SU-DHL-6 (cell line): ENCODE data around the gene CDH13.

Source experiments
- H2AFZ ChIP-seq: fragments of 200-600 bp; sonication (generic); 2 replicates; pipeline ENCODE4 v1.6.1; 2014; ENCODE audit warnings: low read depth, mild to moderate bottlenecking, moderate library complexity, mixed read lengths, antibody characterized with exemption, low read length; ENCODE audit not compliant: severe bottlenecking
- H3F3A ChIP-seq: fragments of 200-600 bp; shearing (Covaris generic); 2 replicates; pipeline ENCODE4 v1.6.0; 2016; ENCODE audit warnings: antibody characterized with exemption, mild to moderate bottlenecking; ENCODE audit not compliant: insufficient read depth
- H3K27ac ChIP-seq: fragments of 200-600 bp; sonication (generic); 2 replicates; pipeline ENCODE4 v1.5.1; 2016; ENCODE audit warnings: low read depth, mild to moderate bottlenecking, low read length, moderate library complexity, mixed read lengths
- H3K27me3 ChIP-seq: fragments of 200-600 bp; sonication (generic), shearing (Covaris generic); 2 replicates; pipeline ENCODE4 v1.6.0; 2014; ENCODE audit warnings: mild to moderate bottlenecking, low read length
- H3K36me3 ChIP-seq: fragments of 200-600 bp; sonication (generic); 2 replicates; pipeline ENCODE4 v1.6.1; 2014; ENCODE audit warnings: mild to moderate bottlenecking, low read length, mixed read lengths
- H3K4me2 ChIP-seq: fragments of 300-600, 200-600 bp; shearing (Covaris generic), sonication (generic); 2 replicates; pipeline ENCODE4 v1.6.0; 2014; ENCODE audit warnings: low read length, low read depth, mild to moderate bottlenecking; ENCODE audit not compliant: poor library complexity, severe bottlenecking
- H3K4me3 ChIP-seq: fragments of 200-600 bp; sonication (generic); 2 replicates; pipeline ENCODE4 v1.5.1; 2014; ENCODE audit warnings: antibody characterized with exemption, low read length, mild to moderate bottlenecking, mixed read lengths; ENCODE audit not compliant: insufficient read depth, poor library complexity, severe bottlenecking
- H3K79me2 ChIP-seq: fragments of 200-600 bp; sonication (generic); 2 replicates; pipeline ENCODE4 v1.6.1; 2014; ENCODE audit warnings: mild to moderate bottlenecking, low read length, moderate library complexity; ENCODE audit not compliant: insufficient read depth
- H3K9ac ChIP-seq: fragments of 200-600 bp; sonication (generic); 2 replicates; pipeline ENCODE4 v1.7.0; 2014; ENCODE audit warnings: mild to moderate bottlenecking, low read length
- H3K9me2 ChIP-seq: fragments of 200-600 bp; sonication (generic); replicated peaks from 2 replicates; pipeline ENCODE4 v1.6.1; 2014; ENCODE audit warnings: low read length; ENCODE audit not compliant: insufficient read depth
- H3K9me3 ChIP-seq: fragments of 200-600 bp; sonication (generic); 2 replicates; pipeline ENCODE4 v1.6.1; 2014; ENCODE audit warnings: low read length, mixed read lengths; ENCODE audit not compliant: insufficient read depth
- H4K20me1 ChIP-seq: fragments of 200-600 bp; sonication (generic); 2 replicates; pipeline ENCODE4 v1.6.1; 2014; ENCODE audit warnings: low read depth, mild to moderate bottlenecking, antibody characterized with exemption, low read length, moderate library complexity, mixed read lengths
- CTCF ChIP-seq: fragments of 200-600 bp; sonication (generic); IDR thresholded peaks from one replicate; pipeline ENCODE4 v1.5.1; 2017; ENCODE audit warnings: antibody characterized with exemption, mild to moderate bottlenecking, low read length, moderate library complexity; ENCODE audit not compliant: insufficient read depth, poor library complexity, severe bottlenecking
- EZH2phosphoT487 ChIP-seq: fragments of 200-600 bp; sonication (generic), shearing (Covaris generic); conservative IDR thresholded peaks from 2 replicates; pipeline ENCODE4 v1.6.1; 2018; ENCODE audit warnings: mild to moderate bottlenecking, antibody characterized with exemption, low read length, moderate library complexity, mixed read lengths

The CDH13 gene

GRCh38 chr16:83220066-83220465, 593.3 kb downstream of the CDH13 start:
- Histone ChIP-seq H2AFZ (no peak overlapping the region), H3K27me3 (no peaks in the 10 kb centered on the region), H3K36me3 (no peaks in the 10 kb centered on the region), H3K27ac (no peak overlapping the region), H3K4me3 (no peak overlapping the region), H3K9me3 (no peaks in the 10 kb centered on the region), H3K9ac (no peak overlapping the region), H3K9me2 (no peaks in the 10 kb centered on the region), H3F3A (no peaks in the 10 kb centered on the region), H3K79me2 (no peaks in the 10 kb centered on the region), H4K20me1 (no peaks in the 10 kb centered on the region), H3K4me2 (no peak overlapping the region)
- no peak for TF ChIP-seq EZH2phosphoT487
- no peak for TF ChIP-seq CTCF

- no peak overlapping the region for H3K4me2 ChIP-seq
- no peaks in the 10 kb centered on the region for H3K36me3 ChIP-seq
- H3K4me3 ChIP-seq, result no peak overlapping the region
- no peaks in the 10 kb centered on the region for H3F3A ChIP-seq
- no peak overlapping the region for H3K27ac ChIP-seq
- H3K9me3 ChIP-seq, result no peaks in the 10 kb centered on the region
- TF ChIP-seq EZH2phosphoT487 (no peak), CTCF (no peak)
- H4K20me1 ChIP-seq, result no peaks in the 10 kb centered on the region
- no peak overlapping the region for H3K9ac ChIP-seq
- no peaks in the 10 kb centered on the region for H3K9me2 ChIP-seq
- no peaks in the 10 kb centered on the region for H3K27me3 ChIP-seq
- no peaks in the 10 kb centered on the region for H3K79me2 ChIP-seq
- H2AFZ ChIP-seq, result no peak overlapping the region
Measured at GRCh38 chr16:83224642-83225041, 597.9 kb downstream of the CDH13 start.

GRCh38 chr16:83227336-83227735, 600.6 kb downstream of the CDH13 start:
- Histone ChIP-seq H3K4me3 (no peak overlapping the region), H2AFZ (no peak overlapping the region), H3K9me2 (no peaks in the 10 kb centered on the region), H3K27me3 (no peaks in the 10 kb centered on the region), H4K20me1 (no peaks in the 10 kb centered on the region), H3K9ac (no peak overlapping the region), H3F3A (no peaks in the 10 kb centered on the region), H3K4me2 (no peak overlapping the region), H3K36me3 (no peaks in the 10 kb centered on the region), H3K27ac (no peak overlapping the region), H3K79me2 (no peaks in the 10 kb centered on the region), H3K9me3 (no peaks in the 10 kb centered on the region)
- TF ChIP-seq CTCF, result no peak
- TF ChIP-seq EZH2phosphoT487, result no peak
